ENCODE results near the gene CENPO. TPM values are rescaled to one million over a fixed set of nuclear protein-coding genes. Genes with fewer than 3 reads are reported as not detected.

Gene CENPO
- polyA plus RNA-seq, 3 donors = 1.6 to 2.6 (median 2.3) TPM

GRCh38 chr2:24771061-24771460 lies 22.2 kb upstream of the CENPO start:
- Mint-ChIP-seq H3K4me3 (no peak overlapping the region), H3K27ac (peak overlapping the region in 1 of 7 donors; percentile 14), H3K36me3 (peaks cover 36 to 43% of the 10 kb centered on the region in 2 donors), H3K27me3 (ENCODE audit: low read depth in 3 of 3) (peaks cover 0 to 2% (median 2%) of the 10 kb centered on the region in 3 donors), H3K9me3 (no peaks in the 10 kb centered on the region), H3K4me1 (no peaks in the 10 kb centered on the region)
- H3K79me2 ChIP-seq (ENCODE audit: insufficient read depth, low read length) = no peaks in the 10 kb centered on the region
- no peaks in the 10 kb centered on the region for H3K27me3 ChIP-seq (ENCODE audit: control insufficient read depth in 2 of 2, insufficient read depth in 2 of 2, low read length in 2 of 2)
- 97% methylated on average over 5 of the region's 5 CpGs for WGBS (ENCODE audit: insufficient coverage)
- H3K4me3 ChIP-seq (replicated peaks in 1 of 3; ENCODE audit: low read depth in 2 of 3, low read length in 3 of 3) = no peak overlapping the region
- peaks cover 29 to 48% of the 10 kb centered on the region in 2 donors for H3K36me3 ChIP-seq (replicated peaks in 1 of 2; ENCODE audit: control insufficient read depth in 1 of 2, insufficient read depth in 2 of 2, low read length in 2 of 2)
- no peak for TF ChIP-seq CTCF (IDR thresholded peaks at IDR 0.05)
- no peak overlapping the region for H3K27ac ChIP-seq (ENCODE audit: low read depth in 1 of 2, low read length in 2 of 2)
- H2AFZ ChIP-seq (ENCODE audit: insufficient read depth, low read depth, low read length, poor library complexity, severe bottlenecking) = no peak overlapping the region
- intact Hi-C loops (cut with micrococcal nuclease) = no loop called here
- no peaks in the 10 kb centered on the region for H3K4me1 ChIP-seq (ENCODE audit: control insufficient read depth in 1 of 2, insufficient read depth in 2 of 2, low read length in 2 of 2)
- H3K4me2 ChIP-seq (replicated peaks; ENCODE audit: extremely low read depth, low read length, poor library complexity, severe bottlenecking) = no peak overlapping the region
- no peak overlapping the region for H3K9ac ChIP-seq (ENCODE audit: insufficient read depth, low read length, poor library complexity, severe bottlenecking)
- no peaks in the 10 kb centered on the region for H4K20me1 ChIP-seq (ENCODE audit: insufficient read depth, low read length)
- DNase-seq = no peak
- H3K9me3 ChIP-seq (replicated peaks in 1 of 2; ENCODE audit: control insufficient read depth in 1 of 2, insufficient read depth in 1 of 2, low read length in 2 of 2) = no peaks in the 10 kb centered on the region

- Histone ChIP-seq H2AFZ (ENCODE audit: insufficient read depth, low read depth, low read length, poor library complexity, severe bottlenecking) (no peak overlapping the region), H3K4me1 (ENCODE audit: control insufficient read depth in 1 of 2, insufficient read depth in 2 of 2, low read length in 2 of 2) (no peaks in the 10 kb centered on the region), H3K4me2 (replicated peaks; ENCODE audit: extremely low read depth, low read length, poor library complexity, severe bottlenecking) (no peak overlapping the region), H4K20me1 (ENCODE audit: insufficient read depth, low read length) (no peaks in the 10 kb centered on the region), H3K36me3 (replicated peaks in 1 of 2; ENCODE audit: control insufficient read depth in 1 of 2, insufficient read depth in 2 of 2, low read length in 2 of 2) (peaks cover 29 to 38% of the 10 kb centered on the region in 2 donors), H3K9ac (ENCODE audit: insufficient read depth, low read length, poor library complexity, severe bottlenecking) (no peak overlapping the region), H3K79me2 (ENCODE audit: insufficient read depth, low read length) (no peaks in the 10 kb centered on the region), H3K9me3 (replicated peaks in 1 of 2; ENCODE audit: control insufficient read depth in 1 of 2, insufficient read depth in 1 of 2, low read length in 2 of 2) (no peaks in the 10 kb centered on the region), H3K27ac (ENCODE audit: low read depth in 1 of 2, low read length in 2 of 2) (no peak overlapping the region), H3K4me3 (replicated peaks in 1 of 3; ENCODE audit: low read depth in 2 of 3, low read length in 3 of 3) (no peak overlapping the region), H3K27me3 (ENCODE audit: control insufficient read depth in 2 of 2, insufficient read depth in 2 of 2, low read length in 2 of 2) (no peaks in the 10 kb centered on the region)
- no peak for TF ChIP-seq CTCF (IDR thresholded peaks at IDR 0.05)
- no peak for DNase-seq
- H3K27me3 Mint-ChIP-seq (ENCODE audit: low read depth in 3 of 3) = peaks cover 0 to 4% (median 2%) of the 10 kb centered on the region in 3 donors
- no peak overlapping the region for H3K4me3 Mint-ChIP-seq
- intact Hi-C loops (cut with micrococcal nuclease) = no loop called here
- no peak overlapping the region for H3K27ac Mint-ChIP-seq
- WGBS (ENCODE audit: insufficient coverage) = 100% methylated on average over 2 of the region's 5 CpGs
- H3K4me1 Mint-ChIP-seq = no peaks in the 10 kb centered on the region
- no peaks in the 10 kb centered on the region for H3K9me3 Mint-ChIP-seq
- H3K36me3 Mint-ChIP-seq = peaks cover 27 to 36% of the 10 kb centered on the region in 2 donors
Observed at GRCh38 chr2:24771764-24772586, 21.2 kb upstream of the CENPO start.
